SK-N-SH treated with all-trans-retinoic acid at 6 μM for 48 hours (cell line): ENCODE results near the gene SORCS2.

ENCODE experiments used
- ATAC-seq: fragments of 200-7000 bp; cut with Tn5 transposase; 3 replicates; pipeline ENCODE4 v1.9.1; 2020; ENCODE audit warnings: mild to moderate bottlenecking, moderate library complexity
- ARNTL ChIP-seq: fragments of 450-650 bp; formaldehyde crosslinking; IDR thresholded peaks from 2 replicates; pipeline ENCODE4 v1.5.0; 2020; ENCODE audit warnings: low read depth, mild to moderate bottlenecking, moderate library complexity, borderline replicate concordance
- BACH2 ChIP-seq: fragments of 250-450 bp; sonication (Bioruptor Pico); IDR thresholded peaks from 2 replicates; pipeline ENCODE4 v1.9.0; 2021; ENCODE audit warnings: mild to moderate bottlenecking, borderline replicate concordance
- CREB5 ChIP-seq: fragments of 250-450 bp; sonication (Bioruptor Pico); IDR thresholded peaks from 2 replicates; pipeline ENCODE4 v1.5.1; 2020; ENCODE audit warnings: low read depth, mild to moderate bottlenecking, moderate library complexity
- CSDC2 ChIP-seq: fragments of 250-450 bp; sonication (Bioruptor Pico); IDR thresholded peaks from 2 replicates; pipeline ENCODE4 v1.5.0; 2020; ENCODE audit warnings: mild to moderate bottlenecking, moderate library complexity
- CSRNP3 ChIP-seq: fragments of 250-450 bp; sonication (Bioruptor Pico); IDR thresholded peaks from 2 replicates; pipeline ENCODE4 v1.5.1; 2021; ENCODE audit warnings: mild to moderate bottlenecking, moderate library complexity
- ESRRG ChIP-seq: fragments of 250-450 bp; sonication (Bioruptor Pico); IDR thresholded peaks from 2 replicates; pipeline ENCODE4 v1.6.1; 2021; ENCODE audit warnings: mild to moderate bottlenecking
- GLIS3 ChIP-seq: fragments of 250-450 bp; sonication (Bioruptor Pico); IDR thresholded peaks from 2 replicates; pipeline ENCODE4 v1.5.0; 2020; ENCODE audit warnings: mild to moderate bottlenecking, moderate library complexity
- ISL1 ChIP-seq: fragments of 250-450 bp; sonication (Bioruptor Pico); IDR thresholded peaks from 2 replicates; pipeline ENCODE4 v2.1.2; 2022; ENCODE audit warnings: mild to moderate bottlenecking, moderate library complexity
- OSR1 ChIP-seq: fragments of 250-450 bp; sonication (Bioruptor Pico); IDR thresholded peaks from 2 replicates; pipeline ENCODE4 v1.8.0; 2022; ENCODE audit warnings: moderate library complexity, mild to moderate bottlenecking, inconsistent platforms
- POU6F1 ChIP-seq: fragments of 250-450 bp; sonication (Bioruptor Pico); IDR thresholded peaks from 2 replicates; pipeline ENCODE4 v1.8.0; 2021; ENCODE audit warnings: low read depth, mild to moderate bottlenecking, moderate library complexity, borderline replicate concordance
- PPARA ChIP-seq: fragments of 250-450 bp; sonication (Bioruptor Pico); IDR thresholded peaks from 2 replicates; pipeline ENCODE4 v1.5.0; 2020; ENCODE audit warnings: mild to moderate bottlenecking, borderline replicate concordance
- SNAI2 ChIP-seq: fragments of 250-450 bp; sonication (Bioruptor Pico); IDR thresholded peaks from 2 replicates; pipeline ENCODE4 v1.5.0; 2020; ENCODE audit warnings: mild to moderate bottlenecking, moderate library complexity
- TCF4 ChIP-seq: fragments of 250-450 bp; sonication (Bioruptor Pico); IDR thresholded peaks from 2 replicates; pipeline ENCODE4 v1.8.0; 2021; ENCODE audit warnings: mild to moderate bottlenecking, moderate library complexity, borderline replicate concordance
- TOX ChIP-seq: fragments of 250-450 bp; sonication (Bioruptor Pico); IDR thresholded peaks from 2 replicates; pipeline ENCODE4 v1.8.0; 2021; ENCODE audit warnings: mild to moderate bottlenecking, moderate library complexity, borderline replicate concordance
- TSHZ2 ChIP-seq: fragments of 250-450 bp; sonication (Bioruptor Pico); IDR thresholded peaks from 2 replicates; pipeline ENCODE4 v1.5.0; 2020; ENCODE audit warnings: mild to moderate bottlenecking, moderate library complexity
- ZC3H10 ChIP-seq: fragments of 250-450 bp; sonication (Bioruptor Pico); IDR thresholded peaks from 2 replicates; pipeline ENCODE4 v1.5.1; 2021; ENCODE audit warnings: mild to moderate bottlenecking, moderate library complexity
- ZFP30 ChIP-seq: fragments of 450-650 bp; formaldehyde crosslinking; IDR thresholded peaks from 2 replicates; pipeline ENCODE4 v1.5.0; 2022; ENCODE audit warnings: mild to moderate bottlenecking, moderate library complexity
- ZNF565 ChIP-seq: fragments of 450-650 bp; formaldehyde crosslinking; conservative IDR thresholded peaks from 2 replicates; pipeline ENCODE4 v1.5.0; 2020; ENCODE audit warnings: low read depth, mild to moderate bottlenecking, moderate library complexity
- ZNF70 ChIP-seq: fragments of 450-650 bp; formaldehyde crosslinking; IDR thresholded peaks from 2 replicates; pipeline ENCODE4 v1.5.0; 2020; ENCODE audit warnings: mild to moderate bottlenecking, moderate library complexity
- ZNF8 ChIP-seq: fragments of 450-650 bp; formaldehyde crosslinking; IDR thresholded peaks from 2 replicates; pipeline ENCODE4 v1.5.0; 2020; ENCODE audit warnings: mild to moderate bottlenecking, moderate library complexity

Gene SORCS2

GRCh38 chr4:7208509-7209451 is 16.4 kb downstream of the SORCS2 start:
- no peak for ATAC-seq
- no peak for TF ChIP-seq ISL1 (CRISPR knock-in tag)
- no peak for TF ChIP-seq PPARA (CRISPR knock-in tag)
- no peak for TF ChIP-seq ZC3H10 (CRISPR knock-in tag)
- TF ChIP-seq GLIS3 (CRISPR knock-in tag) = no peak
- TF ChIP-seq ESRRG = no peak

GRCh38 chr4:7209699-7210098 is 17.4 kb downstream of the SORCS2 start:
- no peak for TF ChIP-seq ZNF8 (CRISPR knock-in tag)
- no peak for TF ChIP-seq SNAI2 (CRISPR knock-in tag)
- no peak for TF ChIP-seq TOX
- TF ChIP-seq ZC3H10 (CRISPR knock-in tag) = no peak
- TF ChIP-seq CSRNP3 (CRISPR knock-in tag) = no peak
- no peak for TF ChIP-seq GLIS3 (CRISPR knock-in tag)
- no peak for TF ChIP-seq PPARA (CRISPR knock-in tag)
- no peak for TF ChIP-seq TCF4 (CRISPR knock-in tag)

GRCh38 chr4:7210824-7211223 is 18.5 kb downstream of the SORCS2 start:
- no peak for TF ChIP-seq TOX
- TF ChIP-seq OSR1 (CRISPR knock-in tag) = no peak
- no peak for TF ChIP-seq TSHZ2 (CRISPR knock-in tag)
- TF ChIP-seq ISL1 (CRISPR knock-in tag) = no peak
- TF ChIP-seq TCF4 (CRISPR knock-in tag) = no peak
- no peak for TF ChIP-seq BACH2 (CRISPR knock-in tag)
- no peak for TF ChIP-seq ESRRG
- no peak for TF ChIP-seq ZC3H10 (CRISPR knock-in tag)
- no peak for TF ChIP-seq ZFP30 (CRISPR knock-in tag)
- ATAC-seq = no peak

More at GRCh38 chr4:7209699-7210098, 17.4 kb downstream of the SORCS2 start:
- no peak for ATAC-seq

- TF ChIP-seq ARNTL (CRISPR knock-in tag) = no peak
- TF ChIP-seq ESRRG = no peak
- no peak for TF ChIP-seq ZNF565
- no peak for TF ChIP-seq OSR1 (CRISPR knock-in tag)
- no peak for ATAC-seq
These were observed 19.9 kb downstream of the SORCS2 start for GRCh38 chr4:7212101-7212674.

- no peak for ATAC-seq
- TF ChIP-seq CSDC2 (no peak), POU6F1 (CRISPR knock-in tag) (no peak), ZFP30 (CRISPR knock-in tag) (no peak), ESRRG (no peak), PPARA (CRISPR knock-in tag) (no peak), TCF4 (CRISPR knock-in tag) (no peak), ISL1 (CRISPR knock-in tag) (no peak), CSRNP3 (CRISPR knock-in tag) (no peak), BACH2 (CRISPR knock-in tag) (no peak), CREB5 (CRISPR knock-in tag) (no peak), SNAI2 (CRISPR knock-in tag) (no peak), ZNF70 (CRISPR knock-in tag) (no peak), ZNF565 (no peak)
These were observed 20.6 kb downstream of the SORCS2 start for GRCh38 chr4:7212921-7213320.
